HepG2 (cell line): Measurements from ENCODE around the gene ZNF343. TPM values are rescaled to one million over a fixed set of nuclear protein-coding genes. Genes with fewer than 3 reads are reported as not detected.
A peak's percentile ranks its signal among the peaks of the same experiment; 100 is the strongest.

ENCODE experiments used
- CBFB ChIP-seq: sonication (generic); formaldehyde crosslinking; IDR thresholded peaks from 2 replicates; pipeline ENCODE4 v1.4.0; 2020; ENCODE audit warnings: missing genetic modification reagents
- CBX2 ChIP-seq, 2 experiments: fragments of 200-600 bp in 1 of 2; sonication (generic); formaldehyde crosslinking in 1 of 2; IDR thresholded peaks; 2 replicates each; pipeline versions ENCODE4 v1.7.0 to v1.8.1; 2018 to 2022; ENCODE audit warnings: low read depth in 2 of 2, low read length in 1 of 2, mild to moderate bottlenecking in 1 of 2, missing genetic modification reagents in 1 of 2
- FLYWCH1 ChIP-seq: sonication (generic); formaldehyde crosslinking; IDR thresholded peaks from 2 replicates; pipeline ENCODE4 v1.8.1; 2023; ENCODE audit warnings: mild to moderate bottlenecking, missing genetic modification reagents
- FOXA1 ChIP-seq, 2 experiments: fragments of 450-650 bp in 1 of 2; sonication (generic) in 1 of 2; formaldehyde crosslinking in 1 of 2; IDR thresholded peaks; 2 replicates each; pipeline versions ENCODE4 v1.4.0 to v1.6.1; 2016 to 2020; ENCODE audit warnings: missing genetic modification reagents in 1 of 2
- FOXK2 ChIP-seq: fragments of 450-650 bp; IDR thresholded peaks from 2 replicates; pipeline ENCODE4 v1.6.1; 2016
- GATAD1 ChIP-seq: IDR thresholded peaks from 2 replicates; pipeline ENCODE4 v1.6.1; 2016; ENCODE audit warnings: missing genetic modification reagents, missing compliant biosample characterization
- JUND ChIP-seq: sonication (generic); formaldehyde crosslinking; IDR thresholded peaks from 2 replicates; pipeline ENCODE4 v1.8.0; 2022; ENCODE audit warnings: mild to moderate bottlenecking, missing genetic modification reagents
- KDM6A ChIP-seq: IDR thresholded peaks from 2 replicates; pipeline ENCODE4 v1.6.1; 2016; ENCODE audit warnings: low read depth
- PCBP1 ChIP-seq: fragments of 200-400 bp; formaldehyde crosslinking; IDR thresholded peaks from 2 replicates; pipeline ENCODE4 v1.6.1; 2017; ENCODE audit warnings: mild to moderate bottlenecking, low read depth, low read length, borderline replicate concordance
- POLR2A ChIP-seq, 2 experiments: IDR thresholded peaks; 2 replicates each; pipeline ENCODE4 v1.6.1; 2011; ENCODE audit warnings: low read depth in 2 of 2, low read length in 2 of 2, mild to moderate bottlenecking in 1 of 2, moderate library complexity in 1 of 2; ENCODE audit not compliant: insufficient read depth in 1 of 2
- RFX5 ChIP-seq: IDR thresholded peaks from 2 replicates; pipeline ENCODE4 v1.6.1; 2011; ENCODE audit warnings: low read depth, low read length, improper control_type of control experiment
- RXRA ChIP-seq: sonication (generic); formaldehyde crosslinking; IDR thresholded peaks from 2 replicates; pipeline ENCODE4 v1.5.1; 2020; ENCODE audit warnings: missing genetic modification reagents
- SNAPC2 ChIP-seq: sonication (generic); formaldehyde crosslinking; IDR thresholded peaks from 2 replicates; pipeline ENCODE4 v1.8.1; 2022; ENCODE audit warnings: mild to moderate bottlenecking, missing genetic modification reagents
- SRF ChIP-seq: IDR thresholded peaks from 2 replicates; pipeline ENCODE4 v1.6.1; 2011; ENCODE audit warnings: mild to moderate bottlenecking, low read depth, low read length, moderate library complexity
- ZBTB21 ChIP-seq: sonication (generic); formaldehyde crosslinking; IDR thresholded peaks from 2 replicates; pipeline ENCODE4 v1.4.0; 2020; ENCODE audit warnings: missing genetic modification reagents
- ZBTB34 ChIP-seq: sonication (generic); formaldehyde crosslinking; IDR thresholded peaks from 2 replicates; pipeline ENCODE4 v1.8.0; 2022; ENCODE audit warnings: mild to moderate bottlenecking, missing genetic modification reagents
- ZNF362 ChIP-seq: sonication (generic); formaldehyde crosslinking; IDR thresholded peaks from 2 replicates; pipeline ENCODE4 v1.4.0; 2020; ENCODE audit warnings: missing genetic modification reagents, mild to moderate bottlenecking, borderline replicate concordance
- ZNF616 ChIP-seq: sonication (generic); formaldehyde crosslinking; IDR thresholded peaks from 2 replicates; pipeline ENCODE4 v1.5.0; 2020; ENCODE audit warnings: low read depth, mild to moderate bottlenecking, missing genetic modification reagents
- ZNF772 ChIP-seq: sonication (generic); formaldehyde crosslinking; IDR thresholded peaks from 2 replicates; pipeline ENCODE4 v1.5.0; 2020; ENCODE audit warnings: mild to moderate bottlenecking, missing genetic modification reagents
- ZSCAN9 ChIP-seq: IDR thresholded peaks from 2 replicates; pipeline ENCODE4 v1.6.1; 2016; ENCODE audit warnings: borderline replicate concordance
- polyA plus RNA-seq, 8 experiments: library from polyadenylated mRNA; depleted of rRNA in 3 of 8; stranded (reverse) in 7 of 8; unstranded in 1 of 8; fragments of >200 nt; fragmentation: Illumina TruSeq in 4 of 8; extraction: Trizol in 4 of 8; gene quantifications; 2 replicates each; pipeline versions ENCODE4 v1.2.1 to v1.2.3, GENCODE V29; 2011 to 2016; ENCODE audit warnings: low read depth in 4 of 8, missing spikeins in 1 of 8, mixed read lengths in 1 of 8; ENCODE audit not compliant: insufficient read depth in 1 of 8
- total RNA-seq, 5 experiments: library from RNA; depleted of rRNA; stranded (reverse); fragments of >200 nt; fragmentation: Illumina TruSeq; extraction: Trizol; gene quantifications; 2 replicates each; pipeline ENCODE4 v1.2.3, GENCODE V29; 2016; ENCODE audit warnings: low read depth in 1 of 5
- TF ChIP-seq, protein P1 (sequence below): sonication (generic); formaldehyde crosslinking; IDR thresholded peaks from 2 replicates; pipeline ENCODE4 v1.8.0; 2022; ENCODE audit warnings: mild to moderate bottlenecking, missing genetic modification reagents; ENCODE audit not compliant: insufficient replicate concordance
- TF ChIP-seq, protein P2 (sequence below): sonication (generic); formaldehyde crosslinking; IDR thresholded peaks from 2 replicates; pipeline ENCODE4 v1.4.0; 2020; ENCODE audit warnings: missing genetic modification reagents
- TF ChIP-seq, protein P3 (sequence below): sonication (generic); formaldehyde crosslinking; IDR thresholded peaks from 2 replicates; pipeline ENCODE4 v1.9.0; 2021; ENCODE audit warnings: missing genetic modification reagents, borderline replicate concordance

The ZNF343 gene
- total and polyA plus RNA-seq, 2 of the 13 experiments (the other 11 are each of a cell fraction or from before 2014, with no cell fraction given): 16.4 to 22.1 TPM

DNA sequence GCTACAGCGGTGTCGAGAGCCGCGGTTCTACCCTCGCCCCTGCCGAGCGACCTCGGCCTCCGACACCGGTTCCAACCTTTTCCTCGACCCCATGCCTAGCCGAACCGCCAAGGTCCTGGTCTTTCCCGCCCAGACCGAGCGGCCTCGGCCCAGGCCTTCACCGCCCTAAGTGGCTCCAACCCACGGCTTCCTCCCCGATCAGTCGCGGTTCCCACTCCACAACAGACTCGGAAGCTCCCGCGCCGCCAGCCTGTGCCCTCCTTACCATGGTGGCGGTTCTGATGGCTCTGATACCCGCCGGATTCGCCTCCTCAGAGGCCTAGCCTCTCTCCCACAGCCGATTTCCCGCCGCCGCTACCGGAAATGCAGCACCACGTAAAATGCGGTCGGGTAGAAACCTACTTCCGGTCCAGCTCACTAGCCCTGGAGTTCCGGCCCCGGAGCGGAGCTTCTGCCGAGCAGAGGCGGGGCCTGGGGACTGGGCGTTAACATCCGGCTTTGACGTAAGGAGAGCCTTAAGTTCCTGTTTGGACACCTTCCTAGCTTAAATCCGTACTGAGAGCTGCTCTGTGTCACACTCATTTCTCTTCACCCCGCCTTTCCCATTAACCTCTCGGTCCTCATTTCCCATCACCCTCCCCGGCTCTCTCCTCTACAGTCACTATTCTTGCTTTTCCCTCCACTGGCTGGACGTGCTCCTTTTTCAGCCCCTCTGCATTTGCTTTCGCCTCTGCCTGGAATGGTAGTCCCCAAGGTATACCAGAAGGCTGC lies 38.1 kb downstream of the ZNF343 start, which contains the start of gene SNRPB (continued):
- TF ChIP-seq ZNF362 (CRISPR knock-in tag) (peak; percentile 82), FOXK2 (no peak), ZNF772 (peak; percentile 100), POLR2A (IDR thresholded peaks at IDR 0.05; ENCODE audit: insufficient read depth in 1 of 2, low read depth in 2 of 2, low read length in 2 of 2) (peak; percentile 99 to 100), FLYWCH1 (CRISPR knock-in tag) (peak; percentile 97), KDM6A (CRISPR knock-in tag) (peak; percentile 54; the same call in 1 of the 2 replicates), RXRA (CRISPR knock-in tag) (peak; percentile 95), CBX2 (IDR thresholded peaks at IDR 0.05; ENCODE audit: low read depth, low read length) (0 out of 2 replicates have a peak, but pooled peaks have one; percentile 69), CBX2 (CRISPR knock-in tag; IDR thresholded peaks at IDR 0.05; ENCODE audit: low read depth) (peak; percentile 94; the same call in 1 of the 2 replicates), CBFB (peak; percentile 95), JUND (CRISPR knock-in tag) (no peak; the same call in 1 of the 2 replicates), SNAPC2 (CRISPR knock-in tag) (peak; percentile 98), ZBTB21 (CRISPR knock-in tag) (peak; percentile 87), SRF (peak; percentile 80), ZSCAN9 (CRISPR knock-in tag) (peak; percentile 100), GATAD1 (CRISPR knock-in tag) (peak; percentile 99), RFX5 (no peak), PCBP1 (peak; percentile 92), FOXA1 (IDR thresholded peaks at IDR 0.05) (no peak), FOXA1 (CRISPR knock-in tag; IDR thresholded peaks at IDR 0.05) (peak; percentile 43; the same call in 1 of the 2 replicates), ZNF616 (CRISPR knock-in tag) (peak; percentile 81; the same call in 1 of the 2 replicates), ZBTB34 (CRISPR knock-in tag) (peak; percentile 94)
- TF ChIP-seq, protein P1, sequence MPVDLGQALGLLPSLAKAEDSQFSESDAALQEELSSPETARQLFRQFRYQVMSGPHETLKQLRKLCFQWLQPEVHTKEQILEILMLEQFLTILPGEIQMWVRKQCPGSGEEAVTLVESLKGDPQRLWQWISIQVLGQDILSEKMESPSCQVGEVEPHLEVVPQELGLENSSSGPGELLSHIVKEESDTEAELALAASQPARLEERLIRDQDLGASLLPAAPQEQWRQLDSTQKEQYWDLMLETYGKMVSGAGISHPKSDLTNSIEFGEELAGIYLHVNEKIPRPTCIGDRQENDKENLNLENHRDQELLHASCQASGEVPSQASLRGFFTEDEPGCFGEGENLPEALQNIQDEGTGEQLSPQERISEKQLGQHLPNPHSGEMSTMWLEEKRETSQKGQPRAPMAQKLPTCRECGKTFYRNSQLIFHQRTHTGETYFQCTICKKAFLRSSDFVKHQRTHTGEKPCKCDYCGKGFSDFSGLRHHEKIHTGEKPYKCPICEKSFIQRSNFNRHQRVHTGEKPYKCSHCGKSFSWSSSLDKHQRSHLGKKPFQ: peak; percentile 98
- TF ChIP-seq, protein P2, sequence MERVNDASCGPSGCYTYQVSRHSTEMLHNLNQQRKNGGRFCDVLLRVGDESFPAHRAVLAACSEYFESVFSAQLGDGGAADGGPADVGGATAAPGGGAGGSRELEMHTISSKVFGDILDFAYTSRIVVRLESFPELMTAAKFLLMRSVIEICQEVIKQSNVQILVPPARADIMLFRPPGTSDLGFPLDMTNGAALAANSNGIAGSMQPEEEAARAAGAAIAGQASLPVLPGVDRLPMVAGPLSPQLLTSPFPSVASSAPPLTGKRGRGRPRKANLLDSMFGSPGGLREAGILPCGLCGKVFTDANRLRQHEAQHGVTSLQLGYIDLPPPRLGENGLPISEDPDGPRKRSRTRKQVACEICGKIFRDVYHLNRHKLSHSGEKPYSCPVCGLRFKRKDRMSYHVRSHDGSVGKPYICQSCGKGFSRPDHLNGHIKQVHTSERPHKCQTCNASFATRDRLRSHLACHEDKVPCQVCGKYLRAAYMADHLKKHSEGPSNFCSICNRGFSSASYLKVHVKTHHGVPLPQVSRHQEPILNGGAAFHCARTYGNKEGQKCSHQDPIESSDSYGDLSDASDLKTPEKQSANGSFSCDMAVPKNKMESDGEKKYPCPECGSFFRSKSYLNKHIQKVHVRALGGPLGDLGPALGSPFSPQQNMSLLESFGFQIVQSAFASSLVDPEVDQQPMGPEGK (CRISPR knock-in tag): peak; percentile 67
- TF ChIP-seq, protein P3, sequence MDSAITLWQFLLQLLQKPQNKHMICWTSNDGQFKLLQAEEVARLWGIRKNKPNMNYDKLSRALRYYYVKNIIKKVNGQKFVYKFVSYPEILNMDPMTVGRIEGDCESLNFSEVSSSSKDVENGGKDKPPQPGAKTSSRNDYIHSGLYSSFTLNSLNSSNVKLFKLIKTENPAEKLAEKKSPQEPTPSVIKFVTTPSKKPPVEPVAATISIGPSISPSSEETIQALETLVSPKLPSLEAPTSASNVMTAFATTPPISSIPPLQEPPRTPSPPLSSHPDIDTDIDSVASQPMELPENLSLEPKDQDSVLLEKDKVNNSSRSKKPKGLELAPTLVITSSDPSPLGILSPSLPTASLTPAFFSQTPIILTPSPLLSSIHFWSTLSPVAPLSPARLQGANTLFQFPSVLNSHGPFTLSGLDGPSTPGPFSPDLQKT (CRISPR knock-in tag): peak; percentile 97; the same call in 1 of the 2 replicates
